GM19467 (cell line): ENCODE measurements around the gene AIG1.
"Not testable (repeated sequence)": the region's sequence is repeated elsewhere in the genome, so short reads cannot be mapped to it uniquely, and the experiment has no call there.

Source experiments
- ATAC-seq: cut with Tn5 transposase; IDR thresholded peaks from one replicate; pipeline ENCODE4 v1.9.1; 2021; ENCODE audit warnings: mild to moderate bottlenecking, moderate library complexity; ENCODE audit not compliant: unreplicated experiment

The AIG1 gene, protein sequence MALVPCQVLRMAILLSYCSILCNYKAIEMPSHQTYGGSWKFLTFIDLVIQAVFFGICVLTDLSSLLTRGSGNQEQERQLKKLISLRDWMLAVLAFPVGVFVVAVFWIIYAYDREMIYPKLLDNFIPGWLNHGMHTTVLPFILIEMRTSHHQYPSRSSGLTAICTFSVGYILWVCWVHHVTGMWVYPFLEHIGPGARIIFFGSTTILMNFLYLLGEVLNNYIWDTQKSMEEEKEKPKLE

DNA sequence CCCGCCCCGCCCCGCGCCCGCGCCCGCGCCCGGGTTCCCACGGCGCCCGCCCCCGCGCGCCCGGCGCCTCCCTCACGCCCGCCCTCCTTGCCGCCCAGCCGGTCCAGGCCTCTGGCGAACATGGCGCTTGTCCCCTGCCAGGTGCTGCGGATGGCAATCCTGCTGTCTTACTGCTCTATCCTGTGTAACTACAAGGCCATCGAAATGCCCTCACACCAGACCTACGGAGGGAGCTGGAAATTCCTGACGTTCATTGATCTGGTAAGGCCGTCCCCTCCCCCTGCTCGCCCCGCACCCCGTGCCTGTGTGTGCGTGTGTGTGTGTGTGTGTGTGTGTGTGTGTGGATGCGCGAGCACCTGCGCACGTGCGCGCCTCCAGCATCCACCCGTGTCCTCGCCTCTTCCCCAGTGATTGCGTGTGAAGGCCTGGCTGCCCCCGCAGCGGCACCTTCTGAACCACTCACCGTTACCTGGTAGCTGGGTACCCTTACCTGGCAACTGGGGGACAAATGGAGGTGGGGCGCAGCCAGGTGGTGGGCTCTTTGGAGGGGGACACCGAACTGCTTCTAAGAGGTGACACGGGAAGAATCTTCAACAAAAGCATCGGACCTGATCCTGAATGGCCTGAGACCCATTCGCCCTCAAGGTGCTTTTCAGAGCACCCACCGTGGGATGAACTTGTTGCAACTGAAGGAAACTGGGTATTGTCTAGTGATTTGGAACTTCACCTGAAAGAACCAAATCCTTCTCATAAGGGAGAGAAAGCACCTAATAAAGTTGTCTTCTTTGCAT lies at the start of gene AIG1:
Gene AIG1 (plus strand): TSS at position 84 of the 791 bp plus-strand sequence. CDS start 37 bp downstream, at position 121.
- ATAC-seq = peak; percentile 55

DNA sequence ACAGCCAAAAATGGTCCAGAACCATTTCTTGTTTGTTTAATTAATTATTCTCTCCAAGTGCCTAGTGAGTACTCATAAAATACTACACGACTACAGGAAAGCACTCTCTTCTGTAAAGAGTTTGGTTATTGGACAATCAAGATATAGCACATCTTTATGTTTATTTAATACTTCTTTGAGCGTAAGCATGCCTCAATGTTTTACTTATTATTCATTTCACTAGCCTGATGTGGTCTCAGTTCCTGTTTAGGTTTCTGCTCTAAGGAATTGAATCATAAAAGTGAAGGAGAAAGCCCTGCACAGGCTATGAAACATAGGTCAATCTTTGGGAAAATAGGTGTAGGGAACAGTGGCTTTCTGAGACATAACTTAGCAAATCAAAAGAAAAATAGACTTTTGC lies 45.9 kb upstream of the AIG1 start:
- ATAC-seq = no peak

DNA sequence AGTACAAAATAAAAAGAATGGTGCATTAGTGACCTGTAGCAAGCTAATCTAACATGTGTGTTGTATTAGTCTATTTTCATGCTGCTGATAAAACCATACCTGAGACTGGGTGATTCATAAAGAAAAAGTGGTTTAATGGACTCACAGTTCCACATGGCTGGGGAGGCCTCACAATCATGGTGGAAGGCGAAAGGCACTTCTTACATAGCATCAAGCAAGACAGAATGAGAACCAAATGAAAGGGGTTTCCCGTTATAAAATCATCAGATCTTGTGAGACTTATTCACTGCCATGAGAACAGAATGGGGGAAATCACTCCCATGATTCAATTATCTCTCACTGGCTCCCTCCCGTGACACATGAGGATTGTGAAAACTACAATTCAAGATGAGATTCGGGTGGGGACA lies 45.4 kb upstream of the AIG1 start:
- no peak for ATAC-seq

DNA sequence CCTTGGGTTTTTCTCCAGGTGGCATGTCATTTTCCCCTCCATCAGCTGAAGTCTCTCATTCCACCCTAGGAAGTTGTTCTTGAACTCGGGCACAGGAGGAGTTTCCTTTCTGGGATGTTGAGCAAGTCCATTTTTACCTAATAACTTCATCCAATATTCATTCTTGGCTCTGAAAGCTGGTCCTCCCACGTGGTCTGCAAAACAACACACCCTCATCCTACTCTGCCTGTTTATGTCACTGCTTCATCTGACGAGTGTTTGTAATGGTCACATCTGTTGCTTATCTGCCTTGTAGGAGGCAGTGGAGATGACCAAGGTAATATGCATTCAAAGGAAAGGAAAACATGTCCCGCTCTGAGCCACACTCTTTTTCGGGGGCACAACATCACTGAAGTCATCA lies 41.7 kb upstream of the AIG1 start:
- ATAC-seq = no peak

DNA sequence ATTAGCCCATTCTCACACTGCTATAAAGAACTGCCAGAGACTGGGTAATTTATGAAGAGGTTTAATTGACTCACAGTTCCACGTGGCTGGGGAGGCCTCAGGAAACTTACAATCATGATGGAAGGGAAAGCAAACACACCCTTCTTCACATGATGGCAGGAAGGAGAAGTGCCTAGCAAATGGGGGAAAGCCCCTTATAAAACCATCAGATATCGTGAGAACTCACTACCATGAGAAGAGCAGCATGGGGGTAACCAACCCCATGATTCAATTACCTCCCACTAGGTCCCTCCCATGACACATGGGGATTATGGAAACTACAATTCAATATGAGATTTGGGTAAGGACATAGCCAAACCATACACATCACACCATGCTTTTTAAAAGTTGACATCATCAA lies 39.8 kb upstream of the AIG1 start:
- not testable (repeated sequence) for ATAC-seq

DNA sequence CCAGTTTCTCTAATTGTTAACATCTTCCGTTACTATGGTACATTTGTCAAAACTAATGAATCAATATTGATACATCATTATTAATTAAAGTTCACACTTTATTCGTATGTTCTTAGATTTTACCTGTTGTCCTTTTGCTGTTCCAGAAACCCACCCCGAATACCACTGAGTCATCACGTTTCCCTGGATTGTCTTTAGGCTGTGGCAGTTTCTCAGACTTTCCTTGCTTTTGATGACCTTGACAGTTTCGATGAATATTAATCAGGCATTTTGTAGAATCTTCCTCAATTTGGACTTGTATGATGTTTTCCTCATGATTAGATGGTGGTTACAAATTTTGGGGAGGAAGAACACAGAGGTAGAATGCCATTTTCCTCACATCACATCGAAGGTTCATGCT lies 39.1 kb upstream of the AIG1 start:
- ATAC-seq = no peak

DNA sequence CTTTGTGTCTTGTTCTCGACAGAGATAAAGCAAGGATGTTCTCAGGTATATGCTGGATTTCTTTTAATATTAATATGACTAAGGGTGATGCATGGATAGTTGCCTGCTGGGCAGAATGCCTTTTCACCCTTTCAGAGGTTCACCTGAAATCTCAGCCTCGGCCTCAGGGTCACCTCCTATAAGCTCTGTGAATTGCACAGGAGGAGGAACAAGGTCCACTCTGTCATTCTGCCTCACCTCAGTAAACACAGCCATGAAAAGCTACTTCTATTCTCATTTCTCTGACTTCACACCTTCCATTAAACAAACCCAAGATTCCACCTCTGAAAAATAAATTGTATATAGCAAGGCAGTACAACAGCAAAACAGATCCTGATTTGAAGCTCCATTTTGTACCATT lies 38.1 kb upstream of the AIG1 start:
- no peak for ATAC-seq

DNA sequence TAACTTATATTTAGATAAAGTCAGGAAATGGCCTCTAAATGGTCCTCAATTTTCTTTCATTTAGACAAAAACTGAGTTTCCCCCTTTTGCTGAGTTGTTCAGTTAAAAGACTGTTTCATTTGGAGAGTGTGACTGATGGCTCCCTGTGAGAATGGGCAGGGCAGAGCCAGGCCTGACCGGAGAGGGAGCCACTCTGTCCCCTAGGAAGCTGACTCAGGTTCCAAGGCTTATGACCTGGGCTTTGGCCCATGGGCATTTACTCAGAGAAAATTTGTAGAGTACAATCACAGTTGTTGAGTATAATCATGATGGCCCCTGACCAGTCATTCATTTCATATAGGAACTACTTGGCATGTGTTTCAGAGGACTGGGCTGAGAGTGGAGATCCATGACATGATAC lies 37.0 kb upstream of the AIG1 start:
- no peak for ATAC-seq

DNA sequence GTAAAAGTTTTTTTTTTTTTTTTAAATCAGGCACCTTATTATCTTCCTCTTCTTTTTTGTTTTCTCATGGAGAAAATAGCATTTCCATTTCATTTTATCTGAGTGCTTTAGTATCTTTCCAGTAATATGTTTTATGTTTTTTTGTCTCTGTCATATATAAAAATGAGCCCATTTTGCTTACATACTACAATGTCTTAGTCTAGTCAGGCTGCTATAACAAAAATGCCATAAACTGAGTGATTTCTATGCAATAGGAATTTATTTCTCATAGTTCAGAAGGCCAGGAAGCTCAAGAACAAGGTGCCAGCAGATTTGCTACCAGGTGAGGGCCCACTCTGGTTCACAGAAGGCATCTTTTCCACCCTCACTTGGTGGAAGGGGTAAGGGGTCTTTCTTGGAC lies 35.7 kb upstream of the AIG1 start:
- no peak for ATAC-seq

DNA sequence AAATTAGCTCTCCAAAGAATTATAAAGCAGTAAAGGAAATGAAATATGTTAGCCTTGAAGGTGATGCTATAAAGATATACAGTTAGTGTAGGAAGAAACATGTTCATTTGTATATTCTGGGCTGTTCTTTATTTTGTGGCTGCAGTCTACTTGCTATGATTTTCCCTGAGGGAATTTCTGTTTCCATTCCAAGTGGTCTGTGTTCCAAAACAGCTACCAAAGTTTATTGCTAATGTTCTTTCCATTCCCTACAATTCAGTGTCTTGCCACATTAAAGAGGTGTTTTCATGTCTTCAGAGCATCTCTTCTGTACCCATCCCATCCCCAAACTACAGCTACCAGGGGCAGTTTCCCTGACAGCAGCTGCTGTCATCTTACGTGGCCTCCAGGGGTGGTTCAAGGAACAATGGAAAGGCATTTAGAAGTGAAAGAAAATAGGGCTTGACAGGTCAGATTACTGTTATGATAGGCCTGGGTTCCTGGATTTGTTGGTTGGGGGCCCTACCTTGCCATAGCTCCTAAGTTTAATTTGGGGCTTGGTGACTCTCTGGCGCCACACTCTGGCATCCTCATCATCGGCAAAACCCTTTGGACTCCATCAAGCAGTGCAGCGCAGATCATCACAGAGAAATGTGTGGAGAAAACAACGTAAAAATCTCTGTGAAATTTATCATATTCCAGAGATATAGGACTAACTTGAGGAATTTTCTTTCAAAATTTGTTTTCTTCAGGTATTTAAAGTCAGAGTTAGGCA lies 33.8 kb upstream of the AIG1 start:
- no peak for ATAC-seq

DNA sequence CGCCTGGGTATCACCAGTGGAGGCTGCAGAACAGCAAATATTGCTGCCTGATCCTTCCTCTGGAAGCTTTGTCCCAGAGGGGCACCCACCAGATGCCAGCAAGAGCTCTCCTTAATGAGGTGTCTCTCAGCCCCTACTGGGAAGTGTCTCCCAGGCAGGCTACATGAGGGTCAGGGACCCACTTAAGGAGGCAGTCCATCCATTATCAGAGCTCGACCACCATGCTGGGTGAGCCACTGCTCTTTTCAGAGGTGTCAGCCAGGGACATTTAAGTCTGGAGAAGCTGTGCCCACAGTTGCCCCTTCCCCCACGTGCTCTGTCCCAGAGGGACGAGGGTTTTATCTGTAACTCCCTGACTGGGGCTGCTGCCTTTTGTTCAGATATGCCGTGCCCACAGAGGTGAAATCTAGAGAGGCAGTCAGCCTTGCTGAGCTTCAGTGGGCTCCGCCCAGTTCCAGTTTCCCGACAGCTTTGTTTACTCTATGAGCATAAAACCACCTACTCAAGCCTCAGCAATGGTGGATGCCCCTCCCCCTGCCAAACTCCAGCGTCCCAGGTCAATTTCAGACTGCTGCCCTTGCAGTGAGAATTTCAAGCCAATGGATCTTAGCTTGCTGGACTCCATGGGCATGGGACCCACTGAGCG lies 25.9 kb upstream of the AIG1 start:
- no peak for ATAC-seq

DNA sequence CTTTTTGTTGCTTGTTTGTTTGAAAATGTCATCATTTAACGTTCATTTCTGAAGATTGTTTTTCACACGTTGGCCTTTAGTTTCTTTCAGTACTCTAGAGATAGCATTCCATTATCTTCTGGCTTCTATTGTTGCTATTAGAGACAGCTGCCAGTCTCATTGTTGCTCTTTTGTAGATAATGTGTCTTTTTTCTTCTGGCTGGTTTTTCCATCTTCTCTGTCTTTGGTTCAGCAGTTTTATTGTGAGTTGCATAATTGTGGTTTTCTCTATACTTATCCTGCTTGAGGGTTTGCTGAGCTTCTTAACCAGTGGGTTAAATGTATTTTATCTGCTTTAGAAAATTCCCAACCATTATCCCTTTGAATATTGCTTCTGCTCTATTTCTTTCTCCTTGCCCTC lies 23.2 kb upstream of the AIG1 start:
- no peak for ATAC-seq

DNA sequence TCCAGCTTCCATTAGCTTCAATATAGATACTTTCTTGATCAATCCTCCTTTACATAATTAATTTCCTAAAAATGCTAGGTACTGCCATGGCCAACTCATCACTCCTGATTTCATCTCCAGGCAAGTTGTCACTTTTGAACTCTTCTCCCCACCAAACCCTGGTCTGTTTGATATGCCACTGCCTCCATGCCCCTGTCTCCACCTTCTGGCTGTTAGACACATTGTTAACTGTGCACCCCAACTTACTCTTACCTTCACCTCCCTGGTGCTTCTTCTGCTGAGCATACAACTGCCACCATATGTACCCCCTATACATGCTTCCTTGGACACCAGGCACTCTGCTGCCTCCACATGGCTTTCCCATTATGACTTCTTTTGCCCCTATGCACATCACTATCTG lies 21.9 kb upstream of the AIG1 start:
- no peak for ATAC-seq

DNA sequence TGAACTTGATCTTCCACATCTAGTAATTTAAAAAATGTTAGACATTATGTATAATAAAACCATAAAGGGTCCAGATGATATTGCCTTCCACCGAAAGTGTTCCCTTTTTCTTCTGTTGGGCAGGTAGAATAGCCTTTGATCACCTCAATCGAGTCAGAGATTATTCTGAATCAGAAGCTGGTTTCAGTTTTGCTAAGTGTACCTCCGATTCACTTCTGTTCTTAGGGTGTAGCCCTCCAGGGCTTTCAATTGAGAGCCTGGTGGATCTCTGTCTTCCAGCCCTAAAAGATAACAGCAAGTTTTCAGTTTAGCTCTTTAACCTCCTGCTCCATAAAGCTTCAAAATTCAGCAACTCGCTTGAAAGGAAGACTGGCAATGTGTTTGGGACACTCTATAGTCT lies 21.1 kb upstream of the AIG1 start:
- ATAC-seq = no peak

DNA sequence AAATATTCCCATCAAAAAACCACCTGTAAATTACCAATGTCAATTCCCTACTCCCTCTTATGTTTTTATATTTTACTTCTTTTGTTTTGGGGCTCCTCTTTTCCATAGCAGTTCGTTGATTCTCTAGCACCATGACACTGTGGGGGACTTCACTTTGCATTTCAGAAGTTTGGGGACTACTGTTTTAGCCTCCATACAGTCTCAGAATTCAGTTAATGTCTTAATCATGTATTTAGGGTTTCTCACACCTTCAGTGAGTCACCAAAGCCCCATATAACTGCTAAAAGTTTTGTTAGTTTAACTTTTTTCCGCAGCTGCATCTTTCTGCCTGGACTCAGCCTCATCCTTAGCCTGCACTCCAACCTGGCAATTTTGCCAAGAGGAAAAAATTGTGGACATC lies 20.7 kb upstream of the AIG1 start:
- ATAC-seq = no peak

DNA sequence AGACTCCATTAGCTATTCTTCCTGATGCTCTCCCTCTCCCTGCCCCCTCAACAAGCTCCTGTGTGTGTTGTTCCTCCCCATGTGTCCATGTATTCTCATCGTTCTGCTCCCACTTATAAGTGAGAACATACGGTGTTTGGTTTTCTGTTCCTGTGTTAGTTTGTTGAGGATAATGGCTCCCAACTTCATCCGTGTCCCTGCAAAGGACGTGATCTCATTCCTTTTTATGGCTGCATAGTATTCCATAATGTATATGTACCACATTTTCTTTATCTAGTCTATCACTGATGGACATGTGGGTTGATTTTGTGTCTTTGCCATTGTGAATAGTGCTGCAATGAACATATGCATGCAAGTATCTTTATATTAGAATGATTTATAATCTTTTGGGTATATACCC lies 16.3 kb upstream of the AIG1 start:
- not testable (repeated sequence) for ATAC-seq

DNA sequence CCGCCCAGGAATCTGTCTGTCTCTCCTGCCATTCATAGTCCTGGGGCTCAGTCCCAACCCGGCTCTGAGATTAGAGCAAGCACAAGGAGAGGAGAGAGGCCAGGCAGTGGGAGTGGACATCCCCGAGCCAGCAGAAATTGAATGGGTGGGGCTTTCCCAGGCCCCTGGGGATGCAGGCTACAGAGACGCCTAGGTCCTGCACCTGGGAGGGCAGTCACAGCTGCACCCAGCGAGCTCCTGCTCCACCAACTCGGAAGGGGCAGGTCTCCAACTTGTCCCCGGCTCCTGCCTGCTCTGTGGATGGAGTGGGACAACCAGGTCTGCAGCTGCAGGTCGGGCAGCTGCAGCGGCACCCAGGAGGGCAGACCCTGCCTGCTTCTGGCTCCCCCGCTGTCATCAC lies 11.1 kb upstream of the AIG1 start:
- no peak for ATAC-seq

DNA sequence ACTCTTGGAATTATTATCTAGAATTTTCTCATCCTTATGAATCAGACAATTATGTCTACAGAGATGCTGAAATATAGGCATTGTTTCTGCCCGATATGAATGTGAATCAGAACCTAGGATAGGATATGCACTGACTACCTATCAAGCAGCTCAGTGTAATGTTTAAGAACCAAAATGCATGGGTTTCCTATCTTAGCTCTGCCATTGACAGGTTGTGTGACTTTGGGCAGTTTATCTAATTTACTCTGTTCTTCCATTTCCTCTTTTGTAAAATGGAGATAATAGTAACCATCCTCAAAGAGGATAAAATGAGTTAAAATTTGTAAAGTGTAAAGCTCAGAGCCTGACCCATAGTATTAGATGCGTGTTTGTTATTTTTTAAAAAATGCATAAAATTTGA lies 10.2 kb upstream of the AIG1 start:
- ATAC-seq = no peak

DNA sequence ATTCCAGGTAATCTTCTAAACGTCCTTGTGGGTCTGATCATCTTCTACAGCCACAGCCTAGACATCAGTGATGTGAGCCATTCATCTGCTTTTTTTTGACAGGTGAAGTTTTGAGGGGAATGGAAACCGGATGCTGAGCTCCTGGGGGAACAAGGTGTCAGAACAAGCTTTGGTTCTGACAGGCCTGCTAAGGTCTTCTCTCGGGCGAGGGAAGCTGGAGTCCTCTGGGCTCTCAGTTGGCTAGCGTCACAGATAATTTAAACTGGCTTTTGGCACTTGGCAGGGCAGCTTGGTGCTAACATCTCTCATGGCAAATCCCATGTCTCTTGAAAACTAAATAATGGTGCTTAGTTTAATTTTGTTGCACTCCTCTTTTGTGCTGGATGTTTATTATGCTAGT lies 8.4 kb upstream of the AIG1 start:
- ATAC-seq = no peak

DNA sequence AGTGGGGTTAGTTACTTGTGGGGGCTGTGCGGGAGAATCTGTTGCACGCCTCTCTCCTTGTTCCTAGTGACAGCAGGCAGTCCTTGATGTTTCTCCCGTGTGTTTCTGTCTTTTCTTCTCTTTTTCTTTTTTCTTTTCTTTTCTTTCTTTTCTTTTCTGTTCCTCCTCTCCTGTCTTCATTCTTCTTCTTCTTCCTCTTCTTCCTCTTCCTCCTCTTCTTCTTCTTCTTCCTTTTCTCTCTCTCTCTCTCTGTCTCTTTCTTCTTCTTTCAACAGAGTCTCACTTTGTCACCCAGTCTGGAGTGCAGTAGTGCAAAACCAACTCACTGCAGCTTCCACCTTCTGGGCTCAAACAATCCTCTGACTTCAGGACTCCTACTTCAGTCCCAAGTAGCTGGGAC lies 6.8 kb upstream of the AIG1 start:
- no peak for ATAC-seq

DNA sequence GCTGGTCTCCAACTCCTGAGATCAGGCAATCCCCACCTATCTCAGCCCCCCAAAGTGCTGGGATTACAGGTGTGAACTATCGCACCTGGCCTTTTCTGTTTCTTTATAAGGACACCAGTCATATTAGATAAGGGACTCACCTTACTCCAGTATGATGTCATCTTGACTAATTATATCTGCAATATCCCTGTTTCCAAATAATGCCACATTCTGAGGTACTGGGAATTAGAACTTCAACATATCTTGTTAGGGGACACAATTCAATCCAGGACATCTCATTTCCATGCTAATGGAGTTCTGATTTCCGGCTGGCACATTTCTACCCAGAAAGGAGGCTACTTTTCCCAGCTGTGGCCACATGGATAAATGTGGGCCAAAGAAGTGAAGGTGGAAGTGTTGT lies 6.4 kb upstream of the AIG1 start:
- no peak for ATAC-seq

DNA sequence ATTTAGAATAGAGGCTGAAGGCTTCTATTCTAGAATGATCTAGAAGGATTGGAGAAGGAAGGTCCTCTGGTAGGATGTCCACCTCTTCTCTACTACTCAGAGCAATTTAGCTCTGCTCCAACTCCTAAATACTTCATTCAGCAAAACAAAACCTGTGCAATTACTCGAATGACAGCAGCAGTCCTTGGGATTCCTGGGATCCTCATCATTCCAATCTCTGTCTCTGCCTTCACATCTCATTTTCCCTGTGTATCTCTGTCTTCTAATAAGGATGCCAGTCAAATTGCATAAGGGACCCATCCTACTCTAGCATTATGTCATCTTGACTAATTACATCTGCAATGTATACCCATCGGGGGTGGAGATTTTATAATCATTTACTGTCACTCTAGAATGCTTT lies 5.5 kb upstream of the AIG1 start:
- no peak for ATAC-seq
